GM19025 (cell line): Measurements from ENCODE around the gene TRIM8.
"Not testable (repeated sequence)": the region's sequence is repeated elsewhere in the genome, so short reads cannot be mapped to it uniquely, and the experiment has no call there.

Experiments used
- ATAC-seq: cut with Tn5 transposase; IDR thresholded peaks from one replicate; pipeline ENCODE4 v1.9.1; 2021; ENCODE audit warnings: mild to moderate bottlenecking, low read depth, moderate library complexity; ENCODE audit not compliant: unreplicated experiment

Gene TRIM8

GRCh38 chr10:102682981-102683380, 38.7 kb downstream of the TRIM8 start:
- ATAC-seq, result no peak

GRCh38 chr10:102683736-102684135, 39.5 kb downstream of the TRIM8 start:
- ATAC-seq, result no peak

GRCh38 chr10:102691285-102692066, 47.2 kb downstream of the TRIM8 start:
- ATAC-seq, result no peak

GRCh38 chr10:102695401-102695800, 51.1 kb downstream of the TRIM8 start:
- ATAC-seq, result not testable (repeated sequence)

GRCh38 chr10:102696736-102697135, 52.5 kb downstream of the TRIM8 start:
- no peak for ATAC-seq

GRCh38 chr10:102698894-102699293, 54.6 kb downstream of the TRIM8 start:
- no peak for ATAC-seq

GRCh38 chr10:102701272-102701671, 57.0 kb downstream of the TRIM8 start:
- ATAC-seq, result no peak

GRCh38 chr10:102701796-102702195, 57.5 kb downstream of the TRIM8 start:
- no peak for ATAC-seq

- no peak for ATAC-seq
Measured at GRCh38 chr10:102702742-102703141, 58.5 kb downstream of the TRIM8 start.

GRCh38 chr10:102704915-102705314, 60.6 kb downstream of the TRIM8 start:
- no peak for ATAC-seq

GRCh38 chr10:102705531-102705930, 61.3 kb downstream of the TRIM8 start:
- no peak for ATAC-seq
